HG03025 (cell line): Measurements from ENCODE around the gene F2.
"Not testable (repeated sequence)": the region's sequence is repeated elsewhere in the genome, so short reads cannot be mapped to it uniquely, and the experiment has no call there.

ENCODE experiments used
- ATAC-seq: cut with Tn5 transposase; IDR thresholded peaks from one replicate; pipeline ENCODE4 v1.9.1; 2021; ENCODE audit warnings: mild to moderate bottlenecking, moderate library complexity; ENCODE audit not compliant: unreplicated experiment, low FRiP score

F2 gene

DNA sequence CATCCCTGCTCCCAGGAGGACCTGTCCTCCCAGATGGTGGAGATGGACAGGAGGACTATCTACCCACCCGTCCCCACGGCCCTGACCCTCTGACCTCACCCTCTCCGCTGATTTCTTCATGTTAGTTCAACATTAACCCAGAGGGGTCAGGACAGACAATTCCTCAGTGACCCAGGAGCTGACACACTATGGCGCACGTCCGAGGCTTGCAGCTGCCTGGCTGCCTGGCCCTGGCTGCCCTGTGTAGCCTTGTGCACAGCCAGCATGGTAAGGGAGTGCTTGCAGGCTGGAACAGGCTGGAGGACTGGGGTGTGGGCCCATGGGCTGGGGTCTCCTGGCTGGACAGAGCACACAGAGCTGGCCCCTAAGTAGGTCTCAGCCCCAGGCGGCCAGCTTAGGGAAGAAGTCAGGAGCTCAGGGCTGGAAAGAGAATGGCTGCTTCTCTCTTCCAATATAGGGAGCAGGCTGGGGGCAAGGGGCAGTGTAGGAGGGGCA is at the start of gene F2:
TSS of gene F2 (plus strand) at position 166 of the 495 bp plus-strand sequence. CDS start at position 189, 23 bp downstream.
- ATAC-seq: no peak

- ATAC-seq: no peak
Measured at GRCh38 chr11:46669711-46670139, 49.3 kb upstream of the F2 start.

DNA sequence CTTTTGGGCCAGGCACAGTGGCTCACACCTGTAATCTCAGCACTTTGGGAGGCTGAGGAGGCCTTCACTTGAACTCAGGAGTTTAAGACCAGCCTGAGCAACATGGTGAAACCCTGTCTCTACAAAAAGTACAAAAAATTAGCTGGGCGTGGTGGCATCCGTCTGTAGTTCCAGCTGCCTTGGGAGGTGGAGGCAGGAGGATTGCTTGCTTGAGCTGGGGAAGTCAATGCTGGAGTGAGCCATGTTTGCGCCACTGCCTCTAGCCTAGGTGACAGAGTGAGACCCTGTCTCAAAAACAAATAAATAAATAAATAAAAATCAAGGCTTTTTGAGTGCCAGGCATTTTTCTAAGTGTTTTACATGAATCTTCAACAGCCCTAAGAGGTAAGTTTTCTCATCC is 48.5 kb upstream of the F2 start:
- not testable (repeated sequence) for ATAC-seq

GRCh38 chr11:46671958-46672315 is 47.1 kb upstream of the F2 start:
- no peak for ATAC-seq

DNA sequence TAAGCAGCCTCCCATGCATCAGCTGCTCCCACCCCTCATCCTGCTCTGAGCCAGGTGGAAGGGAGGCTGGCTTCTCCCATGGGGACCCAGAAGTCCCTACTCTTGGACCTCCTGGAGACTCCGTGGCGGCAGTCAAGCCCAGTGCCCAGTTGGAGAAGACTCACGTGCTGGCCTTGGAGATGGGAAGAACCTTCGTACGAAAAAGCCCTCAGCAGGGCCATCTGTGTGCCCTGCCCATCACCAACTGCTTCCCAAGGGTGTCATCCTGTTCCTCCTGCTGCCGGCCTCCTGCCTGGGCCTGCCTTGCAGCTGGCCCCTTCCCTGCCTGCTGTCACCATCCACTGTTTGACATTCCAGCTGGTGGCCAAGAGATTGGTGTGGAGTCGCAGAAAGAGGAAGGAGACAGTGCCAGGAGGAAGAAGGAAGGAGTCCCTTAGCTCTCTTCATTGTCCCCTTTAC is 46.6 kb upstream of the F2 start:
- no peak for ATAC-seq

DNA sequence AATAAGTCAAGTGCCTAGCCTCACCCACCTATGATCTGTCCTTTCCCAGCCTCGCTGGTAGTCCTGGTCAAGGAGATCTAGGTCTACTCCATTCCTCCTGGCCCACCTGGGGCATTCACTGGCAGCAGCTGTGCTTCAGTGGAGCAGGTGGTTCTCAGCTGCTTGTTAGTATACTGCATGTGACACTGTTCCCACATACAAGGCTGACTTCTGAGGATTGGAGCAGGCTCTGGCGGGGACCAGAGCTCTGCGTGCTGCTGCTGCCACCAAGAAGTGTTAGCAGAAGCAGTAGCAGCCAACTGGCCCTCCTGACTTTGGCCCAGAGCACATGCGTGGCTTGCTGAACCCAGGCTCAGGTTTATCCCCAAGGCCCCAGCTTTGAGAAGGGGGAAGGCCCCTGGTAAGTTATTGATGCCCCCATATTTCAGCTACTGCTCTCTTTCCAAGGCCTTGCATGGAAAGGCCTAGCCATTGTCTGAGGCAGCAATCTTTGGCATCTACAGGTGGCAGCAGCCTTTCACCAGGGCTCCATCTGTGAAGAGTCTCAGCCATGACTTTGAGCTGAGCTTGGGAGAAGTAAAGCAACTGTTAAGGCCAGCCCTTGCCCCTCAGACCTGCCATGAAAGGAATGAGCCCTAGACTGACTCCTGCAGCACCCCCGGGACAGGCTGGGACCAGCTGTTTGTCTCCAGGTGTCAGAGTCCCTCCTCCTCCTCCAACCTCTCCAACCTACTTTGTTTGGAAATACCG is 45.1 kb upstream of the F2 start:
- no peak for ATAC-seq

DNA sequence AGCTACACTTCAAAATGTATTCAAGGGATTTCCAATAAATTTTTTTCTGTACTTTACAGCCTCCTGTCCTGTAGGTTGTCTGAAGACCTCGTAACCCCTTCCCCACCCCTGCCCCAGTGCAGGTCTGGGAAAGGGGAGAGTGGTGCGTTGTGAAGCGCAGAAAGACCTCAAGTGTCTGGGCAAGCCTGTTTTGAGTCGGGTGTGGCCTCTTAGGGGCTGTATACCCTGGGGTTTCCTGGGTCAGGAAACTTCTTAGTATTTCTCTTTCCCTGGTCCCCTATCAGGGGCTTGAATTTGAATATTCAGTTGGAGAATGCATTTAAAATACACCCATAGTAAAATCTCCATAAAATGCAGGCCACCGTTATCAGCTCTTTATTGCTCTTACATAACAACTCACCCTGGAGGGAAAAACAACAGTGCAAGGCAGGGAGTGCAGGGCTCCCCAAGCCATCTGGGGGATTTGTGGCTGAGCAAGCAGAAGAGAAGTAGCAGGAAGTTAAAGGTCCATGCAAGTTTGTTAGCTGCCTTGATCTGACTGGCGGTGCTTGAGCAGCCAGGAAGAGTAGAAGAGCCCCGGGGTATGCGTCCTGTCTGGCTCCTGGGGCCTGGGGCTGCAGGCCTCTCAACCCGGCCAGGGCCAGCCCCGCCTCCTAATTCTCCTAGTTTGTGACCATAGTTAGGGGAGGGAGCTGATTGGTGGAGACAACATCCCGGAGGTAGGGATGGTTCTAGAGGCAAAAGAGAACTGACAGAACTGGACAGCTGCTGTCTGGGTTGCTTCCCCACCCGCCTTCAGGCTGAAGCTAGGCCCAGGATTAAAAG is 44.3 kb upstream of the F2 start:
- ATAC-seq: no peak

- ATAC-seq: no peak
Measured at GRCh38 chr11:46675288-46675851, 43.6 kb upstream of the F2 start.

DNA sequence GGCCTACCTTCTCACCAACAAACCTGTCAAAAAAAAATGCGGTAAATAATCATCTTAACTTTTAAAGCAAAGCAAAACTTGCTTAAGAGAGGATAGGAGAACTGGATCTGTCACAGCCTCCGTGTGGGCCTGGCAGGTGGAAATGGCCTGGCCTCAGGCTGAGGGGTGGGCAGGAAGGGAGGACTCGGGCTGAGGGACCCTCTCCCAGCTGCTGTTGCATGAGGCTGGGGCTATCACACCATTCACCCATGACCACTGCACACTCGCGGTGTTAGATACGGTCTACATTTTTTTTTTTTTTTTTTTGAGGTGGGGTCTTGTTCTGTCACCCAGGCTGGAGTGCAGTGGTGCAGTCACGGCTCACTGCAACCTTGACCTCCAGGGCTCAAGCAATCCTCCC is 43.1 kb upstream of the F2 start:
- no peak for ATAC-seq

DNA sequence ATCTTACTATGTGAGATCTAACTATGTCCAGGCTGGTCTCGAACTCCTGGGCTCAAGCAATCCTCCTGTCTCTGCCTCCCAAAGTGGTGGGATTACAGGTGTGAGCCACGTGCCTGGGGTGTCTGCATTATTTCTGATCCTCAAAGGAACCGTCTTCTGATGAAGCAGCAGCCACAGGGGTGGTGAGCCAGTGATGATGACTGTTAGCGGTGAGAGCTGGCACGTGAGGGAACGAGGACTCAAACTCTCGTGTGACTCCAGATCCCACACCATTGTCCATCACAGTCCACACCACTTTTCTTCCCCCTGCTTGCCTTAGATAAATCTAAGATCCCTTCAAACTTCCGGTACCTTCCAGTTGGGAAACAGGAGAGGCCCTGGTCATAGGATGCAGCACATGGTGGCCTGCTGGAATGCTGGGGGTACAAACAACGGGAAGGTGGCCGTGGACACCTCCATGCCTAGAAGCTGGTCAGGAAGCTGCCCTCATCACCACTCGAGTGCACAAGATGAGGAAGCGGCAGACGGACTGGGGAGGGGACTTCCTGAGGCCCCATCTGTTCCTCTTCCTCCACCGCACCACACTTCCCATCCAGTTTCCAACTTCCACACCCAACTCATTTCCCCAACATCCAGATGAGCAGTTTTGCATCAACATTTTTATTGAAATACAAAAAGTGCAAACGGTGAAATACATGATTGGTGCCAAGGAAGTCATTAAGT is 42.4 kb upstream of the F2 start:
- no peak for ATAC-seq

- ATAC-seq: no peak
Measured at GRCh38 chr11:46677169-46677568, 41.8 kb upstream of the F2 start.

DNA sequence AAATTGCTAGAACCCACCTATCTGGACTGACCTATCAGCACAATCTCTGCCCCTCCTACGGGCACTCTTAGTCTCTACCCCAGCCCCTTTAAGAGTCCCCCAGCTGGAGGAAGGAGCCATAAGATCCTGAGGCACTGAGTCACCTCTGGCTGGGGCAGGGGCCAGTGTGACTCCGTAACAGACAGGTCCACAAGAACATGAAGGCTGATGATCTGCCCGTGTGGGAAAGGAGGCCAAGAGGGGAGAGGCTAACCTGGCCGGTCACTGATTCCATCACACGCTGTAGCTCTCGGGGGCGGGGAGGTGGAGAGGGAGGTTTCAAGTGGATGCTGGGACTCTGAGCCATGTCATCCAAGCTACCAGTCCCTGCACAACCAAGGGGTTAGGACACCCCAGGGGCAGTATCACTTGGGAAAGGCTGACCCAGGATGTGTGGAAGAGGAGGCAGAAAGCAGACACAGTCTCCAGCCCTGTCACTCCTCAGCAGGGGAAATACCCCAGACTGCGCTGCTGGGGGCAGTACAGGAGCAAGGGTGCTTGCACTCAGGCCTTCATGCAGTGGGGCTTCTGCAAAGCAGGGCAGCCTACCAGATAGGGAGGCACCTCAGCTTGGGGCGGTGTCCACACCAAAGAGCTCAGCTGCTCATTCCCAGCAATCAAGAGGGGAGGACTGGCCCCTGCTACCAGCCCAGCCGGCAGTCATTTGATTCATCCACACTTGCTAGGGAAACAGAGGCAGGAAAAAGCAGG is 40.8 kb upstream of the F2 start:
- no peak for ATAC-seq

DNA sequence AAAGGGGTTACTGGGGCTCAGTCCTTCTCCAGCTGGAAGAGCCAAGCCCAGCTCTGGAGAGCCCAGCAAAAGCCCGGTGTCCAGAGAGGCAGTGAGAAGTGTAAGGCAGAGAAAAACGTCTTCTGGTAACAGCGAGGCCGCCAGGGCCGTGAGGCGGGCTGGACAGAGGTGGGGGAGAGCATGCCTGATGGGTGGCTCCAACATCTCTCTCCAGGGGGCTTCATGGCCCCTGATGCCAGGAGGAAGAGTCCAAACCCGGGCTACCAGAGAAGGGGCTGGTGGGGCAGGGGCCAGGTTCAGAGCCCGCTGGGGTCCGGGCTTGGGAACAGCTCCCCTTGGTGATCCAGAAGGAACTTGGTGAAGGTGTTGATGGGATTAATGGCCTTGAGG is 40.3 kb upstream of the F2 start:
- ATAC-seq: no peak

- no peak for ATAC-seq
Measured at GRCh38 chr11:46679241-46680163, 39.5 kb upstream of the F2 start.

- ATAC-seq: no peak
Measured at GRCh38 chr11:46680164-46680760, 38.8 kb upstream of the F2 start.

DNA sequence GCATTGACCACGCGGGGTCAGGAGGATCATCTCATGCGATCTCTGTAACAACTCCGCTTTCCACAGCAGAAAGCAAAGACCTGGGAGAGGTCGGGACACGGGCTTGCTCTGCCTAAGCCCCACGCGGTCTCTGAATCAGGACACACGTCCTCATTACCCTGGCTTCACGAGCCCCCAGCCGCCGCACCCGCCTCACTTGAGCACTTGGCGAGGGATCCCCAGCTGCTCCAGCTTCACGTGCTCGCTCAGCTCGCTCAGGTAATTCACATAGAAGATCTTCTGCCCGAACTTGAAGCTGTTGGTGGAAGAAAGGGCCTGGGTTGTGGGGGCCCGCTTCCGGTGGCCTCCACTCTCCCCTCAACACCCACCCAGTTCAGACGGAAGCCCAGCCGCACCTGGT is 38.2 kb upstream of the F2 start:
- ATAC-seq: no peak

DNA sequence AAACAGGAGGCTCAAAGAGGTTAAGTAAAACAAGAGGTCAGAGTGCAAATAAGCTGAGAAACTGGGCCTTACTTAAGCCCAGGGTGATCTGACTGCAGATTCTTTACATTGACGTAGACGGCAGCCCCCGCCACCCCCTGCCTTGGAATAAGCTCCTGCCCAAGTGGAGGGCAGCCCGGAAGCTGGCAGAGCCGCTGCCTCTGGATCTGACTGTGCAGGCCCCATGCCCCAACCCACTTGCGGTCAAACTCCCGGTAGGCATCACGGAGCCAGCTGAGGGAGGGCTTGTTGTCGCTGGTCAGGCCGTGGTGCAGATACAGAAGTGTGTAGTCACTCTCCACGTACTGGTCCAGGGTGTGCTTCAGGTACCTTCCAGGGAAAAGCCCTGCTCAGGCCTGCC is 37.2 kb upstream of the F2 start:
- ATAC-seq: no peak
